ENCODE measurements around the gene NACC1.

Gene NACC1

GRCh38 chr19:13100841-13101589 is 17.0 kb upstream of the NACC1 start:
- DNase-seq: no peak

- no peak for DNase-seq
Measured at GRCh38 chr19:13101590-13102415, 16.3 kb upstream of the NACC1 start.

GRCh38 chr19:13102416-13102665 is 15.7 kb upstream of the NACC1 start:
- DNase-seq: no peak

GRCh38 chr19:13102666-13103580 is 15.1 kb upstream of the NACC1 start, which contains the start of gene LYL1:
TSS of gene LYL1 (minus strand) at chr19:13102858. CDS start at chr19:13101171, 1,687 bp downstream.
- DNase-seq: peak; percentile 45

GRCh38 chr19:13103581-13104359 is 14.3 kb upstream of the NACC1 start:
- DNase-seq: no peak

GRCh38 chr19:13104360-13104847 is 13.7 kb upstream of the NACC1 start:
- peak; percentile 78 for DNase-seq

- no peak for DNase-seq
Measured at GRCh38 chr19:13104848-13105711, 13.0 kb upstream of the NACC1 start.

- no peak for DNase-seq
Measured at GRCh38 chr19:13109361-13110098, 8.5 kb upstream of the NACC1 start.

GRCh38 chr19:13110099-13110610 is 7.9 kb upstream of the NACC1 start:
- no peak for DNase-seq

GRCh38 chr19:13112555-13112954 is 5.5 kb upstream of the NACC1 start:
- DNase-seq: no peak

- no peak for DNase-seq
Measured at GRCh38 chr19:13115936-13116281, 2.2 kb upstream of the NACC1 start.

GRCh38 chr19:13116282-13117175 is 1.5 kb upstream of the NACC1 start, which contains the start of gene TRMT1:
TSS of gene TRMT1 (minus strand) at chr19:13116740. CDS start at chr19:13116399, 341 bp downstream.
- DNase-seq: peak; percentile 81

GRCh38 chr19:13117176-13117771 is 790 bp upstream of the NACC1 start:
- no peak for DNase-seq

GRCh38 chr19:13118424-13119193 is 545 bp downstream of the NACC1 start:
- no peak for DNase-seq

- DNase-seq: no peak
Measured at GRCh38 chr19:13119627-13120026, 1.6 kb downstream of the NACC1 start.

- DNase-seq: no peak
Measured at GRCh38 chr19:13120031-13120430, 2.0 kb downstream of the NACC1 start.

- DNase-seq: no peak
Measured at GRCh38 chr19:13120817-13121216, 2.8 kb downstream of the NACC1 start.
